HG03575 (cell line): ENCODE measurements around the gene DTNB.

Experiments used
- ATAC-seq: cut with Tn5 transposase; IDR thresholded peaks from one replicate; pipeline ENCODE4 v1.9.1; 2021; ENCODE audit not compliant: unreplicated experiment, insufficient number of reproducible peaks, low FRiP score; ENCODE audit errors: extremely low read depth

Gene DTNB

GRCh38 chr2:25447018-25447417 is 226.4 kb downstream of the DTNB start:
- ATAC-seq: no peak

GRCh38 chr2:25446122-25446521 is 227.3 kb downstream of the DTNB start:
- no peak for ATAC-seq

GRCh38 chr2:25445464-25445863 is 227.9 kb downstream of the DTNB start:
- ATAC-seq: no peak

GRCh38 chr2:25444608-25445270 is 228.6 kb downstream of the DTNB start:
- no peak for ATAC-seq

GRCh38 chr2:25443766-25444165 is 229.6 kb downstream of the DTNB start:
- no peak for ATAC-seq

- no peak for ATAC-seq
Observed at GRCh38 chr2:25441353-25441752, 232.0 kb downstream of the DTNB start.

- ATAC-seq: no peak
Observed at GRCh38 chr2:25438793-25439192, 234.6 kb downstream of the DTNB start.

GRCh38 chr2:25437881-25438662 is 235.3 kb downstream of the DTNB start:
- no peak for ATAC-seq

GRCh38 chr2:25435421-25435820 is 238.0 kb downstream of the DTNB start:
- ATAC-seq: no peak

GRCh38 chr2:25431604-25432003 is 241.8 kb downstream of the DTNB start:
- ATAC-seq: no peak

- ATAC-seq: no peak
Observed at GRCh38 chr2:25430556-25430955, 242.8 kb downstream of the DTNB start.

GRCh38 chr2:25426326-25426725 is 247.1 kb downstream of the DTNB start:
- ATAC-seq: no peak

GRCh38 chr2:25424426-25425028 is 248.8 kb downstream of the DTNB start:
- ATAC-seq: no peak

GRCh38 chr2:25421820-25422411 is 251.5 kb downstream of the DTNB start:
- no peak for ATAC-seq

- no peak for ATAC-seq
Observed at GRCh38 chr2:25421289-25421688, 252.1 kb downstream of the DTNB start.

- peak; percentile 22 for ATAC-seq
Observed at GRCh38 chr2:25420820-25421237, 252.5 kb downstream of the DTNB start.

- ATAC-seq: peak; percentile 41
Observed at GRCh38 chr2:25419678-25420242, 253.6 kb downstream of the DTNB start.

GRCh38 chr2:25418944-25419677 is 254.3 kb downstream of the DTNB start:
- ATAC-seq: no peak
